NCI-H2029 treated with DMSO at 0.1 percent for 48 hours (cell line): ENCODE measurements around the gene RAD51.

Experiments used
- DNase-seq: peaks from one replicate; lab custom pipeline; 2025; lab: John Stamatoyannopoulos, UW

Gene RAD51

GRCh38 chr15:40722354-40722753 lies 27.4 kb downstream of the RAD51 start:
- DNase-seq: no peak

- DNase-seq: no peak
These were observed 28.0 kb downstream of the RAD51 start for GRCh38 chr15:40722934-40723333.

GRCh38 chr15:40723919-40724318 lies 28.9 kb downstream of the RAD51 start:
- no peak for DNase-seq

- no peak for DNase-seq
These were observed 36.1 kb downstream of the RAD51 start for GRCh38 chr15:40731034-40731433.

GRCh38 chr15:40736575-40736974 lies 41.6 kb downstream of the RAD51 start:
- no peak for DNase-seq

GRCh38 chr15:40737048-40737447 lies 42.1 kb downstream of the RAD51 start:
- DNase-seq: no peak

GRCh38 chr15:40739047-40739446 lies 44.1 kb downstream of the RAD51 start:
- DNase-seq: no peak

GRCh38 chr15:40739854-40740253 lies 44.9 kb downstream of the RAD51 start:
- no peak for DNase-seq

GRCh38 chr15:40743485-40743901 lies 48.5 kb downstream of the RAD51 start:
- no peak for DNase-seq

- no peak for DNase-seq
These were observed 49.2 kb downstream of the RAD51 start for GRCh38 chr15:40743921-40744814.

- no peak for DNase-seq
These were observed 49.8 kb downstream of the RAD51 start for GRCh38 chr15:40744815-40745152.

GRCh38 chr15:40746916-40747418 lies 52.0 kb downstream of the RAD51 start:
- no peak for DNase-seq

- no peak for DNase-seq
These were observed 53.0 kb downstream of the RAD51 start for GRCh38 chr15:40747685-40748631.

- DNase-seq: no peak
These were observed 54.2 kb downstream of the RAD51 start for GRCh38 chr15:40749151-40749630.

GRCh38 chr15:40750885-40751284 lies 55.9 kb downstream of the RAD51 start:
- DNase-seq: no peak

- no peak for DNase-seq
These were observed 56.8 kb downstream of the RAD51 start for GRCh38 chr15:40751745-40752144.

- DNase-seq: no peak
These were observed 59.6 kb downstream of the RAD51 start for GRCh38 chr15:40754574-40754882.

GRCh38 chr15:40754883-40755811 lies 60.2 kb downstream of the RAD51 start, which contains the start of gene RMDN3:
TSS of gene RMDN3 (minus strand) at chr15:40755254. CDS start at chr15:40754783, 471 bp downstream.
- peak; percentile 53 for DNase-seq

GRCh38 chr15:40755812-40756208 lies 60.8 kb downstream of the RAD51 start:
- DNase-seq: no peak

- DNase-seq: no peak
These were observed 62.0 kb downstream of the RAD51 start for GRCh38 chr15:40756938-40757337.

GRCh38 chr15:40759961-40760360 lies 65.0 kb downstream of the RAD51 start:
- DNase-seq: no peak
